Stimulated activated CD8-positive, alpha-beta memory T cell treated with anti-CD3 and anti-CD28 coated beads, Interleukin-12 subunit alpha, Interleukin-12 subunit beta, amount 100 ng/mL, for 1 hour (primary cell): ENCODE data around the gene FBXO42.
"Not testable (repeated sequence)": the region's sequence is repeated elsewhere in the genome, so short reads cannot be mapped to it uniquely, and the experiment has no call there.

Experiments
- DNase-seq: peaks from one replicate; pipeline ENCODE4 v3.0.0-alpha.2; 2020; ENCODE audit warnings: low read depth

The FBXO42 gene

GRCh38 chr1:16243936-16244649 is 108.2 kb downstream of the FBXO42 start:
- DNase-seq = peak; percentile 63

GRCh38 chr1:16243215-16243610 is 109.1 kb downstream of the FBXO42 start:
- no peak for DNase-seq

GRCh38 chr1:16242556-16243214 is 109.6 kb downstream of the FBXO42 start:
- no peak for DNase-seq

DNA sequence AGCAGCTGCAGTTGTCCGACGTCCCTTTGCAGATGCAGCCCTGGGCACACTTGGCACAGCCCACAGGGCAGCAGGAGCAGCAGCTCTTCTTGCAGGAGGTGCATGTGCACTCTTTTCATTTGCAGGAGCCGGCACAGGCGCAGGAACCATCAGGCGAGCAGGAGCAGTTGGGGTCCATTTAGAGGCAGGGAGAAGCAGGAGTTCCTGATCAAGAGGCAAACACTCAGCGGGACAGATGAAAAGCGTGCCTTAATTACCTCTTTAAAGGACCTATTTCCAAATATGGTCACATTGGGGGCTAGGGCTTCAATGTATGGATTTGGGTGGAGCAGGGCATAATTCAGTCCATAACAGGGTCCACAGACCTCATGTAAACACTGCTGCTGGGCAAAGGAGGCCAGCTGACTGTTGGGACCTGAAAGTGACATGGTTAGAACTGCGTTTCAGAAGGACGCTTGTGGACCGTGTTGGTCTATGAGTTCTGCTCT is 111.0 kb downstream of the FBXO42 start:
- DNase-seq = no peak

DNA sequence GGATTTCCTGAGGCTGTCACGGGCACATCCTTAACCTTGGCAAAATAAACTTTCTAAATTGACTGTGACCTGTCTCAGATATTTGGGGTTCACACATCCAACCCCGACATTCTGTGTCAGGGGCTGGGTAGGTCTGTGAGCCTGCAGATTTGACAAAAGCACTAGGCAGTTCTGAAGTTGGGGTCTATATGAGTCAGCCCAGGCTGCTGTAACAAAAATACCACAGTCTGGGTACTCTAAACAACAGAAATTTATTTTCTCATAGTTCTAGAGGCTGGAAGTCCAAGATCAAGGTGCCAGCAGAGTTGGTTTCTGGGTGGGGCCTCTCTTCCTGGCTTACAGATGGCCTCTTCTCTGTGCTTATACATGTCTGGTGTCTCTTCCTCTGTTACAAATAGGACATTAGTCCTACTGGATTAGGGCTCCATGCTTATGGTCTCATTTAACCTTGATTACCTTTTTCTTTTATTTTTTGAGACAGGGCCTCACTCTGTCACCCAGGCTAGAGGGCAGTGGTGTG is 112.2 kb downstream of the FBXO42 start:
- no peak for DNase-seq

- DNase-seq = no peak
These were observed 114.9 kb downstream of the FBXO42 start for GRCh38 chr1:16237343-16237830.

- peak; percentile 93 for DNase-seq
These were observed 115.6 kb downstream of the FBXO42 start, which contains the start of gene CPLANE2 for GRCh38 chr1:16236511-16237342. TSS of gene CPLANE2 (minus strand) at chr1:16237183. CDS start at chr1:16236742, 441 bp downstream.

- peak; percentile 37 for DNase-seq
These were observed 116.3 kb downstream of the FBXO42 start for GRCh38 chr1:16235944-16236510.

GRCh38 chr1:16235347-16235746 is 116.9 kb downstream of the FBXO42 start:
- no peak for DNase-seq

DNA sequence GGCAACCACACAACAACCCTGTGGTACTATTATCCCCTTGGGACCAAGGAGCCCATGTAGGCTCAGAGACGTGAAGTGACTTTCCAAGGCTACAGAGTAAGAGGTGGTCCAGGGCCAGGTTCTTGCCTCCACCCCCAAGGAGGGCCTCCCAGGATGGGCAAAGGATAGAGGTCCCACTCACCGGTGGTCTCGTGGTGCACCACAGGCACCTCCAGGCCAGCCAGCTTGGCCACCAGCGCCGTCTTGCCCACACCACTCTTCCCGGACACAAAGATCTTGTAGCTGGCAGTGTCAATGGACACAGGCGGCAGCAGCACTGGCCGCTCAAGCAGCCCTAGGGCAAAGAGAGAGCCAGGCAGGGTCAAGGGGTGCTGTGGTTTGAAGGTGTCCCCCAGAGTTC is 118.8 kb downstream of the FBXO42 start:
- DNase-seq = no peak

DNA sequence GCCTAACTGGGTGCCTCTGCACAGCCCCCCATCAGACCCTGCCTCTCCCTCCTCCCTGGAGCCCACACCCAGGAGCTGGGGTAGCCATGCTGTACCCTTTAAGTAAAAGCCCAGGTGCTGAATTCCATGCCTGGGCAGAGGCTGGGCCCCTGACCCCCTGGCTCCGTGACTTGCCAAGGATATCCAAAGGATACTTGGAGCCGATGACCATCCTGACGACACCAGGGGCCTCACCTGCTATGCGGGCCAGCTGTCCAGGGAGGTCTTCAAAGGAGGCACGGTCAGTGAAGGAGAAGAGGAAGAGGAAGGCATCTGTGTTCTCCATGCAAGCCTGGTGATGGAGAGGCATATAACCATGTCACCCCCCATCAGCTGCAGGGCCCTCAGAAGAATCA is 120.0 kb downstream of the FBXO42 start:
- no peak for DNase-seq

DNA sequence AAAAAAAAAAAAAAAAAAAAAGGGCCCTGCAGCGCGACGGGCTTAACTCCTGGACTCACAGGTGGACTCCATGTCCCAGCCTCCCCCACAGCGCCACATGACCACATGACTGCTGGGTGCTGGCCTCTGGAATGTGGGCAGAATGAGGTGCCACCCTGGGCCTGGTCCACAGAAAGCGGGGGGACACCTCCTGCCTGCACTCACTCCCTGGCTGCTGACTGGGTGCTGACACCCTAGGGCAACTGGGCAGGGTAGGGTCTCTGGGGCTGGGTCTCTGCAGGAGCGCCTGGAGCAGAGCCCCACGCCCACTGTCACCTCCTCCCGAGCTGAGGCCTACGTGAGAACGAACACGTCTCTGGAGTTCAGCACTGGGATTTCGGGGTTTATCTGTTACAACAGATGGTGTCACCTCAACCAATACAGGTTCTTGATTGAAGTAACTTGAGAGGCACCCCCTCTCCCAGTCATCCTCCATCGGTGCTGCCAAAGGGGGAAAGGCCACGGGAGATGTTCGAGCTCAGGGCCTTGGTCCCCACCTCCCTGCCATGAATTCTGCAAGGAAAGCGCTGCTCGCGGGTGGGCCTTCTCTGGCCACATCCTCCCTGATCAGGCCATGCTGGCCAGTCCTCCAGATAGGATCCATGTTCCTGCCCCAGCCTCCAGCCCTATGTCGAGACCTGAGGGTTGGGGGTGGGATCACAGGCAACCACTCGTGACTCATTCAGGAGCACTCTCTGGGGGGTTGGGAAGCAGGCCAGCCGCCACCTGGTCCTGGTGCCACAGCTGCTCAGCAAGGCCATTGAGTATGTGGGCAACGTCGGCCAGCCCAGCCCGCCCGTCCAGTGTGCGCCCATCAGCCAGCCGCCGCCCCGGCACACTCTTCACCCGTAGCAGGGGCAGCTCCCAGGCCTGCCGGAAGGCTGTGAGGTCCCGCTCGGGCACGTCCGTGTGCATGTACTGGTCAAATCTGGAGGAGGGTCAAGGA is 120.7 kb downstream of the FBXO42 start:
- DNase-seq = no peak

DNA sequence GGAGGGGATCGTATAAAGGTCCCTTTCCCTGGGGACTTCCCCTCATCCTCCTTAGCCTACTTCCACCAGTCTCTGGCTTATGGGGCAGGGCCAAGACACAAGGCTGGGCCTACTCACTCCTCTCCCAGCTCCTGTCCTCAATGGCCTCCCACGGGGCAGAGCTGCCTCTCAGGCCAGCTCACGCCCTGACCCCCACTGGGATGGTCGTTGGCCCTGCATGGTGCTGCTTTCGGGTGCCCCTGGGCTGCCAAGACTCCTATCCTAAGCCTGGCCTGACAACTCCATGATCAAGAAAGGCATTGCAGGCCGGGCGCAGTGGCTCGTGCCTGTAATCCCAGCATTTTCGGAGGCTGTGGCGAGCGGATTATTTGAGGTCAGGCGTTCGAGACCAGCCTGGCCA is 121.5 kb downstream of the FBXO42 start:
- DNase-seq = no peak

- DNase-seq = no peak
These were observed 122.1 kb downstream of the FBXO42 start for GRCh38 chr1:16229976-16230740.

DNA sequence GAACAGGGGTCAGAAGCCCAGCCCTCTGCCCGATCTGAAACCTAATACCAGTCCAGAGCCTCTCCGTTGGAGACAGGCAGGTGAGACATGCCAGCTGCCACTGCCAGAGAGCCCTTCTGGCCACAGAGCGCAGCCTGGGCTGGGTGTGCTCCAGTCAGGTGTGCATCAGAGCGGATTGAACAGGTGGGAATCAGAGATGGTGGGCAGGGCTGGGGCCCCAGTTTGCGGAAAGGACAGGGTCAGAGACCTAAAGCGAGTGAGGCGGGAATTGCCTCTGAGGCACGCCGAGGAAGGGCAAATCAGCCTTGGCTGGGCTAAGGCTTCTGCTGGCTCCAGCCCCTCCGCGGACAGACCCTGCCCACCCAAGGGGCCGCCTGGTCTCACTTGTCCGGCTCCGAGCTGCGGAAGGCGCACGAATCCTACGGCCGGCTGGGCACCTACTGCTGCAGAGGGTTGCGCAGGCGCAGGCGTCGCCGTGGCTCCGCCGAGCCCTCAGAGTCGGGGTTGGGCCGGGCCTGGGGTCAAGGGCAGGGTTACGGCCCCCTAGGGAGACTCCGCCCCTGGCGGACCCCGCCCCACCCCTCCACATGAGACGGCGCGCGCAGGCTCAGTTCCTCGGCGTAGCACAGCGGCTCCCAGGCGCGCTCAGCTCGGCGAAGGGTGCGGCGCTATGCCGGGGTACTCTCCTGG is 125.6 kb downstream of the FBXO42 start:
- no peak for DNase-seq

DNA sequence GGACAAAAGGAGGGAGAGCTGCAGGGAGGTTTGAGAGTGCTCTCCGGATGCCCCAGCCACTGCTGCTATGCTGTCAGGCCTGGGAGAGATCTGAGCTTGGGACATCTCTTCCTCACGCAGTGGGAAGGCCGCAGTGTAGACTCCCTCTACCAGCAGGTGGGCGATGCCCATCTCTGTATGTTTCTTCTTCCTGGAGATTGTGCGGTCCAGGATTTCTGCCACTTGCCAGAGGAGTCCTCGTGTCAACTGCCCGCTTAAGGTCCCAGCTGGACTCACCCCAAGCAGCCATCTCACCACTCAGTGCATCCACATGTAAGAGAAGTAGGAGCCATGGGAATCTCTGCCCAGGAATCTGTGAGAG is 126.2 kb downstream of the FBXO42 start:
- no peak for DNase-seq

GRCh38 chr1:16224472-16224871 is 127.8 kb downstream of the FBXO42 start:
- DNase-seq = no peak

DNA sequence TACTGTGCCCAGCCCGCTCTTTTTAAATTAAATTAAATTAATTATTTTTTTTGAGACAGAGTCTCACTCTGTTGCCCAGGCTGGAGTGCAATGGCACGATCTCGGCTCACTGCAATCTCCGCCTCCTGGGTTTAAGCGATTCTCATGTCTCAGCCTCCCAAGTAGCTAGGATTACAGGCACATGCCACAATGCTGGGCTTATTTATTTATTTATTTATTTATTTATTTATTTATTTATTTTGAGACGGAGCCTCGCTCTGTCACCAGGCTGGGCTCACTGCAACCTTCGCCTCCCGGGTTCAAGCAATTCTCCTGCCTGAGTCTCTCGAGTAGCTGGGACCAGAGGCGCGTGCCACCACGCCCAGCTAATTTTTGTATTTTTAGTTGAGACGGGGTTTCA is 129.6 kb downstream of the FBXO42 start:
- not testable (repeated sequence) for DNase-seq

DNA sequence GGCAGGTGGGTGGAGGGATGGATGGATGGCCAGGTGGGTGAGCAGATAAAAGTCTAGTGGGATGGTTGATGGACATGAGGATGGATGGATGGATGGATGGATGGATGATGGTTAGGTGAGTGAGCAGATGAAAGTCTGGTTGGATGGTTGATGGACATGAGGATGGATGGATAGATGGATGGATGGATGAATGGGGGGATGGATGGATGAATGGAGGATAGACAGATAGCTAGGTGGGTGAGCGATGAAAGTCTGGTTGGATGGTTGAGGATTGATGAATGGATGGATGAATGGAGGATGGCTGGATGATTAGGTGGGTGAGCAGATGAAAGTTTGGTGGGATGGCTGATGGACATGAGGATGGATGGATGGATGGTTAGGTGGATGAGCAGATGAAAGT is 130.8 kb downstream of the FBXO42 start:
- no peak for DNase-seq
